Endothelial cell of umbilical vein (primary cell): Measurements from ENCODE around the gene MICALL2. TPM values are rescaled to one million over a fixed set of nuclear protein-coding genes. Genes with fewer than 3 reads are reported as not detected.

Experiments used
- BruUV-seq: library from RNA; stranded (reverse); fragments of 400-500 nt; replicated peaks from 2 replicates; lab custom pipeline; 2021; lab: Mats Ljungman, UMichigan
- CTCF ChIA-PET: fragments of 300-600, 350-600 bp; sonication (Branson Sonifier 250); formaldehyde crosslinking; loops from one replicate; lab custom pipeline; 2021; ENCODE audit warnings: antibody characterized with exemption, inconsistent platforms; lab: Charles Lee
- POLR2A ChIA-PET: fragments of 300-600, 350-600 bp; sonication (Branson Sonifier 250); formaldehyde crosslinking; loops from one replicate; lab custom pipeline; 2021; ENCODE audit warnings: antibody characterized with exemption, inconsistent platforms; lab: Charles Lee
- DNase-seq: peaks from one replicate; pipeline ENCODE4 v3.0.0-alpha.2; 2011; ENCODE audit warnings: low read depth, low spot score
- FAIRE-seq: peaks from 2 replicates; lab custom pipeline; 2011; peaks lifted over from hg19 to GRCh38; lab: Jason Lieb, UNC
- H2AFZ ChIP-seq: 2 replicates; pipeline ENCODE4 v1.6.0; 2012; ENCODE audit warnings: low read depth, low read length, control low read depth, inconsistent platforms
- H3K27ac ChIP-seq: 2 replicates; pipeline ENCODE4 v1.5.1; 2011; ENCODE audit warnings: low read depth, mild to moderate bottlenecking, control low read depth, low read length, moderate library complexity; ENCODE audit not compliant: insufficient read depth
- H3K27me3 ChIP-seq, 2 experiments: 2 replicates each; pipeline versions ENCODE4 v1.6.0 to v1.6.1; 2011; ENCODE audit warnings: low read length in 2 of 2, mixed read lengths in 1 of 2; ENCODE audit not compliant: control insufficient read depth in 2 of 2, insufficient read depth in 2 of 2
- H3K36me3 ChIP-seq, 2 experiments: 2 replicates in 1 of 2; 3 replicates in 1 of 2; pipeline ENCODE4 v1.5.1; 2011; ENCODE audit warnings: low read length in 2 of 2, mild to moderate bottlenecking in 1 of 2, moderate library complexity in 1 of 2; ENCODE audit not compliant: control insufficient read depth in 2 of 2, insufficient read depth in 2 of 2; ENCODE audit errors: extremely low read depth in 1 of 2
- H3K4me1 ChIP-seq: 3 replicates; pipeline ENCODE4 v1.5.1; 2011; ENCODE audit warnings: mild to moderate bottlenecking, low read length; ENCODE audit not compliant: control insufficient read depth, insufficient read depth; ENCODE audit errors: extremely low read depth
- H3K4me2 ChIP-seq: 2 replicates; pipeline ENCODE4 v1.6.1; 2011; ENCODE audit warnings: low read length, control low read depth, mixed read lengths; ENCODE audit not compliant: insufficient read depth
- H3K4me3 ChIP-seq, 3 experiments: fragments of 200-600 bp in 1 of 3; sonication (generic), shearing (Covaris generic) in 1 of 3; replicated peaks in 1 of 3; 2 replicates each; pipeline ENCODE4 v1.5.1; 2011 to 2016; ENCODE audit warnings: control low read depth in 3 of 3, low read length in 3 of 3, mild to moderate bottlenecking in 2 of 3, inconsistent platforms in 1 of 3, low read depth in 1 of 3, moderate library complexity in 1 of 3; ENCODE audit not compliant: insufficient read depth in 1 of 3
- H3K79me2 ChIP-seq: 2 replicates; pipeline ENCODE4 v1.6.0; 2012; ENCODE audit warnings: low read length, inconsistent platforms; ENCODE audit not compliant: control insufficient read depth, insufficient read depth
- H3K9ac ChIP-seq: replicated peaks from 2 replicates; pipeline ENCODE3; 2011; ENCODE audit warnings: low read length, control low read depth; ENCODE audit not compliant: insufficient read depth; ENCODE audit errors: extremely low read depth
- H3K9me1 ChIP-seq: replicated peaks from 3 replicates; pipeline ENCODE4 v1.6.0; 2011; ENCODE audit warnings: mild to moderate bottlenecking, low read length; ENCODE audit not compliant: control insufficient read depth, insufficient read depth; ENCODE audit errors: extremely low read depth
- H3K9me3 ChIP-seq: replicated peaks from 2 replicates; pipeline ENCODE4 v1.5.1; 2012; ENCODE audit warnings: low read length, inconsistent platforms; ENCODE audit not compliant: control insufficient read depth, insufficient read depth
- H4K20me1 ChIP-seq: replicated peaks from 2 replicates; pipeline ENCODE3; 2011; ENCODE audit warnings: mild to moderate bottlenecking, low read length; ENCODE audit not compliant: control insufficient read depth, insufficient read depth; ENCODE audit errors: extremely low read depth
- CTCF ChIP-seq, 2 donors: IDR thresholded peaks; 1 replicate in 1 of 2; 2 replicates in 1 of 2; pipeline ENCODE4 v1.5.1; 2011; ENCODE audit warnings: low read length in 2 of 2, mild to moderate bottlenecking in 2 of 2, moderate library complexity in 2 of 2, control low read depth in 1 of 2, inconsistent platforms in 1 of 2, low read depth in 1 of 2; ENCODE audit not compliant: insufficient read depth in 1 of 2; ENCODE audit errors: extremely low read depth in 1 of 2
- EZH2 ChIP-seq: IDR thresholded peaks from 2 replicates; pipeline ENCODE4 v1.6.1; 2012; ENCODE audit warnings: borderline replicate concordance, low read depth, mild to moderate bottlenecking, moderate library complexity, low read length, inconsistent platforms; ENCODE audit not compliant: severe bottlenecking
- FOS ChIP-seq: IDR thresholded peaks from 2 replicates; pipeline ENCODE4 v1.6.1; 2011; ENCODE audit warnings: mild to moderate bottlenecking, low read length, moderate library complexity, borderline replicate concordance; ENCODE audit not compliant: insufficient read depth
- GATA2 ChIP-seq: IDR thresholded peaks from 2 replicates; pipeline ENCODE4 v1.7.0; 2011; ENCODE audit warnings: low read depth, mild to moderate bottlenecking, moderate library complexity, mixed read lengths, low read length; ENCODE audit not compliant: insufficient read length, insufficient read depth
- JUN ChIP-seq: IDR thresholded peaks from 2 replicates; pipeline ENCODE4 v1.6.1; 2011; ENCODE audit warnings: borderline replicate concordance, low read depth; ENCODE audit not compliant: insufficient read length, insufficient read depth
- MAX ChIP-seq: IDR thresholded peaks from 2 replicates; pipeline ENCODE4 v1.6.1; 2011; ENCODE audit not compliant: insufficient read depth, insufficient read length
- MYC ChIP-seq: IDR thresholded peaks from one replicate; pipeline ENCODE4 v1.6.1; 2011; ENCODE audit warnings: mild to moderate bottlenecking, low read depth, low read length
- POLR2A ChIP-seq: IDR thresholded peaks from 2 replicates; pipeline ENCODE4 v1.6.1; 2012; ENCODE audit warnings: low read depth, mild to moderate bottlenecking, control low read depth, low read length
- POLR2AphosphoS5 ChIP-seq: IDR thresholded peaks from 2 replicates; pipeline ENCODE4 v1.6.1; 2012; ENCODE audit warnings: low read depth, mild to moderate bottlenecking, control low read depth, low read length, moderate library complexity; ENCODE audit not compliant: insufficient read depth
- dilution Hi-C: fragments of 300-500 bp; cut with MboI; formaldehyde crosslinking; loops from one replicate; pipeline ENCODE4 v1.15.0; 2019; ENCODE audit warnings: low sequenced_read_pairs; ENCODE audit not compliant: extremely low pct_ligation_motif_present
- intact Hi-C: fragments of 100-400 bp; cut with micrococcal nuclease; formaldehyde crosslinking; loops from one replicate; pipeline ENCODE4 v1.10.0; 2022
- polyA plus RNA-seq, 4 experiments: library from polyadenylated mRNA; depleted of rRNA in 3 of 4; stranded (reverse) in 3 of 4; unstranded in 1 of 4; fragments of >200 nt; gene quantifications; 2 replicates each; pipeline versions ENCODE4 v1.2.1 to v1.2.3, GENCODE V29; 2011 to 2012; ENCODE audit warnings: missing spikeins in 1 of 4
- total RNA-seq: library from RNA; stranded (reverse); gene quantifications from 2 replicates; pipeline ENCODE4 v1.2.3, GENCODE V29; 2021

MICALL2 gene
- total and polyA plus RNA-seq, 2 donors (not counting 3 experiments of a cell fraction or from before 2014, with no cell fraction given), result 29.8 to 46.3 TPM

- ChIA-PET CTCF (no interaction called here), POLR2A (no interaction called here)
- no peak overlapping the region for H2AFZ ChIP-seq
- intact Hi-C loops (no loop called here), dilution Hi-C loops (no loop called here)
- H3K9me3 ChIP-seq, result no peaks in the 10 kb centered on the region
- peaks cover 5% of the 10 kb centered on the region for H3K4me1 ChIP-seq
- FAIRE-seq, result no peak
- H3K27ac ChIP-seq, result no peak overlapping the region
- H3K9me1 ChIP-seq, result no peaks in the 10 kb centered on the region
- H3K27me3 ChIP-seq, result no peaks in the 10 kb centered on the region
- H3K36me3 ChIP-seq, result peaks cover 0 to 29% of the 10 kb centered on the region in 2 experiments
- BruUV-seq, result no TSS peak
- no peak overlapping the region for H3K9ac ChIP-seq
- DNase-seq, result no peak
- no peaks in the 10 kb centered on the region for H4K20me1 ChIP-seq
- H3K4me2 ChIP-seq, result no peak overlapping the region
- no peak for TF ChIP-seq GATA2
- no peak for TF ChIP-seq POLR2AphosphoS5
- TF ChIP-seq CTCF (IDR thresholded peaks at IDR 0.05; ENCODE audit: extremely low read depth in 1 of 2, insufficient read depth in 1 of 2, low read depth in 1 of 2, low read length in 2 of 2), result no peak
- TF ChIP-seq MYC, result no peak
- no peak for TF ChIP-seq POLR2A
- no peak for TF ChIP-seq JUN
- TF ChIP-seq EZH2, result no peak
- TF ChIP-seq MAX, result no peak
- TF ChIP-seq FOS, result no peak
- H3K4me3 ChIP-seq, result no peak overlapping the region
- peaks cover 24% of the 10 kb centered on the region for H3K79me2 ChIP-seq
Measured at GRCh38 chr7:1501487-1502270, 42.4 kb upstream of the MICALL2 start.
